Right atrium auricular region (tissue), 2 donors: Measurements from ENCODE around the gene IL11RA. TPM values are rescaled to one million over a fixed set of nuclear protein-coding genes. Genes with fewer than 3 reads are reported as not detected.

Source experiments
- DNase-seq: peaks from one replicate; pipeline ENCODE4 v3.0.0-alpha.2; 2019; ENCODE audit warnings: low spot score
- H3K27ac ChIP-seq, 2 donors: fragments of 200-600 bp; sonication (generic); 1 replicate in 1 of 2; 2 replicates in 1 of 2; pipeline ENCODE4 v1.5.1; 2016 to 2019
- H3K27me3 ChIP-seq, 2 donors: fragments of 200-600 bp; sonication (generic); one replicate each; pipeline versions ENCODE4 v1.5.1 to v1.6.0; 2017 to 2019
- H3K36me3 ChIP-seq: fragments of 200-600 bp; sonication (generic); one replicate; pipeline ENCODE4 v1.5.1; 2016
- H3K4me1 ChIP-seq, 2 donors: fragments of 200-600 bp; sonication (generic); one replicate each; pipeline versions ENCODE4 v1.5.1 to v1.6.0; 2017 to 2019
- H3K4me3 ChIP-seq, 2 donors: fragments of 200-600 bp; sonication (generic); 1 replicate in 1 of 2; 2 replicates in 1 of 2; pipeline ENCODE4 v1.5.1; 2017 to 2019; ENCODE audit warnings: mild to moderate bottlenecking in 1 of 2, moderate library complexity in 1 of 2
- H3K9me3 ChIP-seq, 2 donors: fragments of 200-600 bp; sonication (generic); one replicate each; pipeline ENCODE4 v1.5.1; 2019
- CTCF ChIP-seq, 2 donors: fragments of 200-600 bp; sonication (generic); IDR thresholded peaks; one replicate each; pipeline ENCODE4 v1.5.1; 2019; ENCODE audit warnings: antibody characterized with exemption in 2 of 2
- total RNA-seq, 2 donors: library from RNA; depleted of rRNA; stranded (reverse); fragments of >200 nt; gene quantifications; one replicate each; pipeline ENCODE4 v1.1.0, GENCODE V29; 2016

The IL11RA gene
- total RNA-seq, 2 donors from 2014 or later = 58.2 to 108 TPM

GRCh38 chr9:34647651-34648050 is 4.3 kb upstream of the IL11RA start:
- Histone ChIP-seq H3K27me3 (no peaks in the 10 kb centered on the region), H3K4me3 (peak overlapping the region; percentile 49 to 71), H3K9me3 (no peaks in the 10 kb centered on the region), H3K27ac (peak overlapping the region; percentile 84 to 87), H3K4me1 (peaks cover 0 to 47% of the 10 kb centered on the region in 2 donors), H3K36me3 (peaks cover 20% of the 10 kb centered on the region)
- no peak for DNase-seq
- no peak for TF ChIP-seq CTCF (IDR thresholded peaks at IDR 0.05)

GRCh38 chr9:34648673-34649072 is 3.3 kb upstream of the IL11RA start:
- DNase-seq = no peak

GRCh38 chr9:34650816-34651215 is 1.2 kb upstream of the IL11RA start:
- peaks cover 0 to 79% of the 10 kb centered on the region in 2 donors for H3K4me1 ChIP-seq
- H3K27me3 ChIP-seq = no peaks in the 10 kb centered on the region
- H3K36me3 ChIP-seq = peaks cover 20% of the 10 kb centered on the region
- TF ChIP-seq CTCF (IDR thresholded peaks at IDR 0.05) = no peak
- peak overlapping the region; percentile 85 to 93 for H3K27ac ChIP-seq
- no peak overlapping the region for H3K4me3 ChIP-seq
- no peaks in the 10 kb centered on the region for H3K9me3 ChIP-seq
- no peak for DNase-seq

More at GRCh38 chr9:34648673-34649072, 3.3 kb upstream of the IL11RA start:
- Histone ChIP-seq H3K27ac (no peak overlapping the region), H3K27me3 (no peaks in the 10 kb centered on the region), H3K4me1 (peaks cover 0 to 57% of the 10 kb centered on the region in 2 donors), H3K9me3 (no peaks in the 10 kb centered on the region), H3K4me3 (no peak overlapping the region), H3K36me3 (peaks cover 20% of the 10 kb centered on the region)
- no peak for TF ChIP-seq CTCF (IDR thresholded peaks at IDR 0.05)

DNA sequence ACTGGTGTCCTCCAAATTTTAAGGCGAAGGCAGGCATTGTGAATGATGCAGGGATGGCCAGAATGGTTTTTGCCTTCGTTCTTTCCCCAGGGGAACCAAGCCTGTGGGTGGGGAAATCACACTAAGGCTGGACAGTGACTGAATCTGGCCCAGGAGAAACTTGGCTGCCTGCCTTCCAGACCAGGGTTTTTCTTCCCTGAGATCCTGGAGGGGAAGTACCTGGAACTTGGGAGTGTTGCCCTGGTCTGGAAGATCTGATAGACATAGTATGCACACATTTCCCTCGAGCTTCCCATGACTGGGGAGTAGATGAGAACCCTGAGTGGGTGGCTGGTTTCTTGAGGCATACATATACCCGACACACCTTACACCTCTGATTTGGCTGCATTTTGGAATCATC is 664 bp upstream of the IL11RA start:
- no peak for TF ChIP-seq CTCF (IDR thresholded peaks at IDR 0.05)
- Histone ChIP-seq H3K27ac (peak overlapping the region; percentile 85 to 93), H3K27me3 (no peaks in the 10 kb centered on the region), H3K9me3 (no peaks in the 10 kb centered on the region), H3K4me1 (peaks cover 0 to 78% of the 10 kb centered on the region in 2 donors), H3K36me3 (peaks cover 20% of the 10 kb centered on the region), H3K4me3 (peak overlapping the region; percentile 29 to 52)
- no peak for DNase-seq

- H3K27ac ChIP-seq = peak overlapping the region; percentile 85 to 93
- peaks cover 0 to 76% of the 10 kb centered on the region in 2 donors for H3K4me1 ChIP-seq
- TF ChIP-seq CTCF (IDR thresholded peaks at IDR 0.05) = no peak
- H3K9me3 ChIP-seq = no peaks in the 10 kb centered on the region
- no peaks in the 10 kb centered on the region for H3K27me3 ChIP-seq
- peak overlapping the region; percentile 29 to 52 for H3K4me3 ChIP-seq
- DNase-seq = no peak
- peaks cover 20% of the 10 kb centered on the region for H3K36me3 ChIP-seq
Measured at GRCh38 chr9:34652602-34653000, 616 bp downstream of the IL11RA start.
